Astrocyte (in vitro differentiated cells and primary cell): Measurements from ENCODE around the gene MUC7. TPM values are rescaled to one million over a fixed set of nuclear protein-coding genes. Genes with fewer than 3 reads are reported as not detected.
"Not testable (repeated sequence)": the region's sequence is repeated elsewhere in the genome, so short reads cannot be mapped to it uniquely, and the experiment has no call there.

Experiments used
- DNase-seq: peaks from one replicate; pipeline ENCODE4 v3.0.0-alpha.2; 2010; ENCODE audit warnings: low read depth
- FAIRE-seq: peaks from 2 replicates; lab custom pipeline; 2011; peaks lifted over from hg19 to GRCh38; lab: Jason Lieb, UNC
- H2AFZ ChIP-seq: 2 replicates; pipeline ENCODE4 v1.6.0; 2012; ENCODE audit warnings: low read depth, low read length, inconsistent platforms
- H3K27ac ChIP-seq: 2 replicates; pipeline ENCODE4 v1.5.1; 2011; ENCODE audit warnings: low read depth, low read length, inconsistent platforms
- H3K27me3 ChIP-seq: 2 replicates; pipeline ENCODE4 v1.6.0; 2011; ENCODE audit warnings: low read length, inconsistent platforms; ENCODE audit not compliant: insufficient read depth
- H3K36me3 ChIP-seq: 2 replicates; pipeline ENCODE4 v1.5.1; 2011; ENCODE audit warnings: low read length, inconsistent platforms; ENCODE audit not compliant: insufficient read depth
- H3K4me1 ChIP-seq: 2 replicates; pipeline ENCODE4 v1.5.1; 2011; ENCODE audit warnings: low read length, inconsistent platforms; ENCODE audit not compliant: insufficient read depth
- H3K4me2 ChIP-seq: 2 replicates; pipeline ENCODE4 v1.6.0; 2012; ENCODE audit warnings: low read length, inconsistent platforms
- H3K4me3 ChIP-seq: 2 replicates; pipeline ENCODE4 v1.5.1; 2011; ENCODE audit warnings: low read depth, mild to moderate bottlenecking, low read length, inconsistent platforms; ENCODE audit not compliant: insufficient read depth
- H3K79me2 ChIP-seq: 2 replicates; pipeline ENCODE4 v1.6.0; 2012; ENCODE audit warnings: mild to moderate bottlenecking, low read length, inconsistent platforms; ENCODE audit not compliant: insufficient read depth
- H3K9ac ChIP-seq: 2 replicates; pipeline ENCODE4 v1.6.0; 2012; ENCODE audit warnings: mild to moderate bottlenecking, low read length, inconsistent platforms
- H3K9me3 ChIP-seq: 2 replicates; pipeline ENCODE4 v1.5.1; 2012; ENCODE audit warnings: low read depth, mild to moderate bottlenecking, low read length, inconsistent platforms; ENCODE audit not compliant: insufficient read depth
- H4K20me1 ChIP-seq: 2 replicates; pipeline ENCODE4 v1.6.0; 2012; ENCODE audit warnings: low read length, inconsistent platforms; ENCODE audit not compliant: insufficient read depth
- H3K27ac Mint-ChIP-seq: one replicate; pipeline ENCODE4 v1.8.0; 2021; ENCODE audit warnings: mild to moderate bottlenecking, mixed read lengths; ENCODE audit not compliant: unreplicated experiment
- H3K27me3 Mint-ChIP-seq: one replicate; pipeline ENCODE4 v1.8.0; 2021; ENCODE audit warnings: low read depth, mixed read lengths; ENCODE audit not compliant: unreplicated experiment
- H3K36me3 Mint-ChIP-seq: one replicate; pipeline ENCODE4 v1.8.0; 2021; ENCODE audit warnings: low read depth, mixed read lengths; ENCODE audit not compliant: unreplicated experiment
- H3K4me1 Mint-ChIP-seq: one replicate; pipeline ENCODE4 v1.8.0; 2021; ENCODE audit warnings: low read depth, mixed read lengths; ENCODE audit not compliant: unreplicated experiment
- H3K4me3 Mint-ChIP-seq: one replicate; pipeline ENCODE4 v1.8.0; 2021; ENCODE audit warnings: mild to moderate bottlenecking, moderate library complexity, mixed read lengths; ENCODE audit not compliant: unreplicated experiment
- H3K9me3 Mint-ChIP-seq: one replicate; pipeline ENCODE4 v1.8.0; 2021; ENCODE audit warnings: mild to moderate bottlenecking, mixed read lengths; ENCODE audit not compliant: unreplicated experiment
- CTCF ChIP-seq: IDR thresholded peaks from 2 replicates; pipeline ENCODE4 v1.5.1; 2011; ENCODE audit warnings: low read depth, mild to moderate bottlenecking, inconsistent platforms, low read length, moderate library complexity; ENCODE audit not compliant: insufficient read depth
- EZH2 ChIP-seq: IDR thresholded peaks from 2 replicates; pipeline ENCODE4 v1.6.1; 2012; ENCODE audit warnings: mild to moderate bottlenecking, low read length, inconsistent platforms; ENCODE audit not compliant: insufficient read depth
- total RNA-seq: library from RNA; stranded (reverse); gene quantifications from 2 replicates; pipeline ENCODE4 v1.2.1, GENCODE V29; 2021

Gene MUC7
- total RNA-seq, 1 donor from 2014 or later, result not detected

DNA sequence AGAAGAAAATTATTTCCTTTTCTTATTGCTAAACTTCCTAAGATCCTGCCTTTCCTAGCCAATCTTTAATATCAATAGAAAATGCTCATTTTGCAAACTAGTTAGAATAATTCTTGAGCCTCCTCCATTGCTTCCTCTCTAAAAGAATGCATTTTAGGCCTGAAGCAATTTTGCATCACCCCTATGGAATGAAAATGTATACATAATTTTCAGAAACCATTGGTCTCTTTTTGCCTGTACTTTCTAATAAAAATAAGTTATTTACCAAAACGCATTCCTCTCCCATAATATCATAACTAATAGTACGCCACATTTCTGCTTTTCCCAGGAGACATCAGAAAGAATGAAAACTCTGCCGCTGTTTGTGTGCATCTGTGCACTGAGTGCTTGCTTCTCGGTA, 1.7 kb downstream of the MUC7 start:
- H3K36me3 Mint-ChIP-seq, result no peaks in the 10 kb centered on the region
- H3K9me3 Mint-ChIP-seq, result peaks cover 3% of the 10 kb centered on the region
- no peak overlapping the region for H3K27ac Mint-ChIP-seq
- Histone ChIP-seq H3K9me3 (no peaks in the 10 kb centered on the region), H3K36me3 (no peaks in the 10 kb centered on the region), H3K4me2 (no peak overlapping the region), H3K4me3 (no peak overlapping the region), H4K20me1 (no peaks in the 10 kb centered on the region), H3K9ac (no peak overlapping the region), H3K27me3 (no peaks in the 10 kb centered on the region), H2AFZ (no peak overlapping the region), H3K27ac (no peak overlapping the region), H3K79me2 (no peaks in the 10 kb centered on the region), H3K4me1 (no peaks in the 10 kb centered on the region)
- no peak for DNase-seq
- no peak for TF ChIP-seq EZH2
- TF ChIP-seq CTCF, result no peak
- H3K4me1 Mint-ChIP-seq, result peaks cover 3% of the 10 kb centered on the region
- FAIRE-seq, result no peak
- H3K4me3 Mint-ChIP-seq, result no peak overlapping the region
- H3K27me3 Mint-ChIP-seq, result no peaks in the 10 kb centered on the region

- Histone ChIP-seq H3K4me2 (no peak overlapping the region), H3K36me3 (no peaks in the 10 kb centered on the region), H3K9me3 (no peaks in the 10 kb centered on the region), H2AFZ (no peak overlapping the region), H3K27ac (no peak overlapping the region), H3K27me3 (no peaks in the 10 kb centered on the region), H3K9ac (no peak overlapping the region), H3K4me1 (no peaks in the 10 kb centered on the region), H4K20me1 (no peaks in the 10 kb centered on the region), H3K79me2 (no peaks in the 10 kb centered on the region), H3K4me3 (no peak overlapping the region)
- Mint-ChIP-seq H3K9me3 (no peaks in the 10 kb centered on the region), H3K36me3 (no peaks in the 10 kb centered on the region), H3K27me3 (no peaks in the 10 kb centered on the region), H3K4me3 (no peak overlapping the region), H3K27ac (no peak overlapping the region), H3K4me1 (no peaks in the 10 kb centered on the region)
- TF ChIP-seq EZH2, result no peak
- no peak for TF ChIP-seq CTCF
- FAIRE-seq, result no peak
- DNase-seq, result no peak
These were observed 16.8 kb downstream of the MUC7 start for GRCh38 chr4:70488748-70489147.

- Mint-ChIP-seq H3K27ac (no peak overlapping the region), H3K4me1 (no peaks in the 10 kb centered on the region), H3K36me3 (no peaks in the 10 kb centered on the region), H3K9me3 (no peaks in the 10 kb centered on the region), H3K27me3 (no peaks in the 10 kb centered on the region), H3K4me3 (no peak overlapping the region)
- H3K27me3 ChIP-seq, result no peaks in the 10 kb centered on the region
- no peak overlapping the region for H2AFZ ChIP-seq
- no peaks in the 10 kb centered on the region for H3K79me2 ChIP-seq
- DNase-seq, result no peak
- H4K20me1 ChIP-seq, result no peaks in the 10 kb centered on the region
- H3K36me3 ChIP-seq, result no peaks in the 10 kb centered on the region
- no peak for TF ChIP-seq EZH2
- no peak for TF ChIP-seq CTCF
- H3K4me1 ChIP-seq, result no peaks in the 10 kb centered on the region
- H3K4me2 ChIP-seq, result no peak overlapping the region
- no peak overlapping the region for H3K9ac ChIP-seq
- no peak overlapping the region for H3K4me3 ChIP-seq
- H3K9me3 ChIP-seq, result no peaks in the 10 kb centered on the region
- no peak for FAIRE-seq
- no peak overlapping the region for H3K27ac ChIP-seq
These were observed 24.2 kb downstream of the MUC7 start for GRCh38 chr4:70496231-70496630.

DNA sequence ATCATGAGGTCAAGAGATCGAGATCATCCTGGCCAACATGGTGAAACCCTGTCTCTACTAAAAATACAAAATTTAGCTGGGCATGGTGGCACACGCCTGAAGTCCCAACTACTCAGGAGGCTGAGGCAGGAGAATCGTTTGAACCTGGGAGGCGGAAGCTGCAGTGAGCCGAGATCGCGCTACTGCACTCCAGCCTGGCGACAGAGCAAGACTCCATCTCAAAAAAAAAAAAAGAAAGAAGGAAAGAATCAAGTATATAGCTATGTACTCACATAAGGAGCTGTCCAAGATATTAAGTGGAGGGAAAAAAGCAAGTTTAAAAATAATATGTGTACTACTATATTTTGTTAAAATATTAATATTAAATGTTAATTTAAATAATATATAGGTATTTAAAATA, 29.8 kb downstream of the MUC7 start:
- H3K27me3 Mint-ChIP-seq, H4K20me1 ChIP-seq, H3K9ac ChIP-seq, H3K4me2 ChIP-seq, FAIRE-seq, H2AFZ ChIP-seq, H3K9me3 Mint-ChIP-seq, H3K36me3 Mint-ChIP-seq, H3K27ac Mint-ChIP-seq, H3K79me2 ChIP-seq, H3K9me3 ChIP-seq, H3K4me1 Mint-ChIP-seq, DNase-seq, H3K27ac ChIP-seq, H3K36me3 ChIP-seq, H3K4me3 ChIP-seq, H3K27me3 ChIP-seq, H3K4me1 ChIP-seq, H3K4me3 Mint-ChIP-seq: not testable (repeated sequence)
